ENCODE results near the gene ATP6V1D. TPM values are rescaled to one million over a fixed set of nuclear protein-coding genes. Genes with fewer than 3 reads are reported as not detected.
A peak's percentile ranks its signal among the peaks of the same experiment; 100 is the strongest.

Gene ATP6V1D
- total and polyA plus RNA-seq, 9 of the 15 experiments (the other 6 are each of a cell fraction or from before 2014, with no cell fraction given): 35.5 to 91.0 (median 50.0) TPM

DNA sequence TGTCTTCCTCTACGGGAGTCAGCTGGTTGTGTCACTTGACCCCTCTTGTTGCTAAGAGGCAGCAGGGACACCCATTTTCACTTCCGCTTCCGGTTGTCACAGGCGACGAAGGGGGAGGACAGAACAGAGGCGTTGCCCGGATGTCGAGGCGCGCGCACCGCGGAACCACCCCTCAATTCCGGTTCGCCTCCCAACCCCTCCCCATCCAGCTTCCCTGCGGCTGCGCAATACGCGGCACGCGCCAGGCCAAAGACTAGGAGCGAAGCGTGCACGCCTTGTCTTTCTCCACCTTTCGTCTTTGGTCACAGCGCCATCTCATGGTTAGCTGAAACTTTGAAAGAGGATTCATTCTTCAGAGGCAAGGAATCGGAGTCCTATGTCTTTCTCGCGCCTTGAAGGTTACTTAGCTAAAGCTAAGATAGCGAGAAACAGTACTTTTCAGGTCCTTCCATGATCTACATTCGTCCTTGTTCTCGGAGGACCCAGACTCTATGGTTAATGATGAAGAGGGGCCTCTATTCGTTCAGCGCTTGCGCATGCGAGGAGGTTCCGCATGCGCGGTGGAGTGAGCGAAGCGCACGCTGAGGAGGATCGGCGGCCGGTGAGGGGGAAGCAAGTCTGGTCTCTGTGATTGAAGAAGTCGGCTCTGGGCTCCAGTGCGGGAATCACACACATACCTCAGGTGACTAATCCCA, at the start of gene ATP6V1D, which contains the start of gene EIF2S1 (continued):
- TF ChIP-seq MTA2 (IDR thresholded peaks at IDR 0.05; ENCODE audit: low read depth) (no peak), NFATC3 (IDR thresholded peaks at IDR 0.05) (no peak), ZC3H8 (IDR thresholded peaks at IDR 0.05) (no peak), CBFA2T2 (conservative IDR thresholded peaks at IDR 0.05) (0 out of 2 replicates have a peak, but pooled peaks have one; percentile 30), EP300 (IDR thresholded peaks at IDR 0.05; ENCODE audit: low read length) (peak; percentile 17; the same call in 1 of the 2 replicates), ELF4 (CRISPR knock-in tag; IDR thresholded peaks at IDR 0.05) (no peak), ATF4 (CRISPR knock-in tag; IDR thresholded peaks at IDR 0.05) (no peak), MCM3 (IDR thresholded peaks at IDR 0.05) (no peak), ELF2 (CRISPR knock-in tag; IDR thresholded peaks at IDR 0.05) (peak; percentile 79), HSF4 (CRISPR knock-in tag; IDR thresholded peaks at IDR 0.05; ENCODE audit: borderline replicate concordance) (no peak), TBP (optimal IDR thresholded peaks at IDR 0.05; ENCODE audit: low read depth, low read length) (peak; percentile 69), L3MBTL2 (IDR thresholded peaks at IDR 0.05) (peak; percentile 83), ZNF23 (CRISPR knock-in tag; IDR thresholded peaks at IDR 0.05) (no peak), CUX1 (CRISPR knock-in tag; IDR thresholded peaks at IDR 0.05) (no peak), MBD2 (IDR thresholded peaks at IDR 0.05; ENCODE audit: borderline replicate concordance, low read depth) (peak; percentile 18; the same call in 1 of the 2 replicates), MBD1 (CRISPR knock-in tag; IDR thresholded peaks at IDR 0.05) (no peak), MIER1 (IDR thresholded peaks at IDR 0.05; ENCODE audit: low read depth) (no peak), CCAR2 (IDR thresholded peaks at IDR 0.05; ENCODE audit: low read depth, low read length) (no peak), ZBTB9 (CRISPR knock-in tag; IDR thresholded peaks at IDR 0.05) (no peak), GABPA (tag; conservative IDR thresholded peaks at IDR 0.05; ENCODE audit: low read depth) (peak; percentile 97), PURB (CRISPR knock-in tag; IDR thresholded peaks at IDR 0.05; ENCODE audit: low read depth) (no peak)

All from K562 (cell line).